ENCODE measurements around the gene FAU. TPM values are rescaled to one million over a fixed set of nuclear protein-coding genes. Genes with fewer than 3 reads are reported as not detected.

FAU gene
- total and polyA plus RNA-seq, 2 of the 13 experiments (the other 11 are each of a cell fraction or from before 2014, with no cell fraction given), result 374 to 869 TPM

DNA sequence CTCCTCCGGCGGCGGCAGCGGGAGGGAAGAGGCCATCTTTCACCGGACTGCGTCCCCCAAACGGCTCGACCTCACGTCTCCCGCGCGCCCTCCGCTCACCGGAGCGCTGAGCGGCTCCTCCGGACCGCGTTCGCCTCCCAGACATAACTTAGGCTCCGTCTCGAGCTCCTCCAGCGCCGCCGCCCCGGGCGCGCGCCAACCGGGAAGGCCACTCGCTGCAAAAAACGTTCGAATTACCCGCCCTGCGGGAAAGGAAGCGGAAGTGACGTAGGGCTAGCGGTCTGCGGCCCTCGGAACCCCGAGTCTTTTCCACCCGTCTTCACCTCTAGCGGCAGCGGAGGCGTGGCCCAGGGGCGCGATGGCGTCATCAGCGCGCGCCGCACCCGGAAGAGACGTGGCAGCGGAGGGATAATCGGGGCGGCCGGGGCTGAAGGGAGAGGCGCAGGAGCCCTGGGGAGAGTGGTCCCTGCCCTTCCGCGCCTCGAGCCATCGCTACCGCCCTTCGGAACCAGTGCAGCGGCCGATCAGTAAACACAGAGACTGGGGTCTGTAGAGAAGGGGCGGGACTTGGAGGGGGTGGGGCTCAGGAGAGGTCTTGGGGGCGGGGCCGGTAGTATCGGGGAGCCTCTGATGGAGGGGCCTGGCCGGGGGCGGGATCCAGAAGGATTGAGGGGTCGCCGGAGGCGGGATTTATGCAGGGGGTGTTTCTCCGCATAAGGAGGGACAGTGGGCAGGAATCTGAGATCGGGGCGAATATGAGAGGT, 37.9 kb downstream of the FAU start, which contains the start of the genes CDCA5 and ZFPL1 (continued):
- TF ChIP-seq ZNF841 (CRISPR knock-in tag; IDR thresholded peaks at IDR 0.05; ENCODE audit: borderline replicate concordance) (peak; percentile 52; the same call in 1 of the 2 replicates), ZNF225 (CRISPR knock-in tag; IDR thresholded peaks at IDR 0.05) (peak; percentile 58; the same call in 1 of the 2 replicates), GPN1 (CRISPR knock-in tag; IDR thresholded peaks at IDR 0.05; ENCODE audit: borderline replicate concordance) (0 out of 2 replicates have a peak, but pooled peaks have one; percentile 14), RORA (CRISPR knock-in tag; IDR thresholded peaks at IDR 0.05) (no peak), RBAK (CRISPR knock-in tag; IDR thresholded peaks at IDR 0.05) (no peak), ZBTB1 (CRISPR knock-in tag; IDR thresholded peaks at IDR 0.05; ENCODE audit: borderline replicate concordance) (no peak), ZNF12 (CRISPR knock-in tag; IDR thresholded peaks at IDR 0.05) (no peak), CENPT (CRISPR knock-in tag; IDR thresholded peaks at IDR 0.05; ENCODE audit: low read depth) (0 out of 2 replicates have a peak, but pooled peaks have one; percentile 38), MBNL3 (CRISPR knock-in tag; conservative IDR thresholded peaks at IDR 0.05) (no peak), ZNF510 (CRISPR knock-in tag; IDR thresholded peaks at IDR 0.05; ENCODE audit: low read depth) (0 out of 2 replicates have a peak, but pooled peaks have one; percentile 65), GZF1 (CRISPR knock-in tag; IDR thresholded peaks at IDR 0.05) (no peak), ZNF367 (CRISPR knock-in tag; IDR thresholded peaks at IDR 0.05; ENCODE audit: borderline replicate concordance) (no peak), ZNF251 (CRISPR knock-in tag; IDR thresholded peaks at IDR 0.05) (no peak), TCF7L2 (IDR thresholded peaks at IDR 0.05; ENCODE audit: low read depth, low read length) (no peak), ZNF839 (CRISPR knock-in tag; IDR thresholded peaks at IDR 0.05; ENCODE audit: borderline replicate concordance) (no peak; the same call in 1 of the 2 replicates), SUZ12 (IDR thresholded peaks at IDR 0.05; ENCODE audit: low read depth, low read length) (no peak)
- TF ChIP-seq, protein P1, sequence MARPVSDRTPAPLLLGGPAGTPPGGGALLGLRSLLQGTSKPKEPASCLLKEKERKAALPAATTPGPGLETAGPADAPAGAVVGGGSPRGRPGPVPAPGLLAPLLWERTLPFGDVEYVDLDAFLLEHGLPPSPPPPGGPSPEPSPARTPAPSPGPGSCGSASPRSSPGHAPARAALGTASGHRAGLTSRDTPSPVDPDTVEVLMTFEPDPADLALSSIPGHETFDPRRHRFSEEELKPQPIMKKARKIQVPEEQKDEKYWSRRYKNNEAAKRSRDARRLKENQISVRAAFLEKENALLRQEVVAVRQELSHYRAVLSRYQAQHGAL (CRISPR knock-in tag; IDR thresholded peaks at IDR 0.05; ENCODE audit: not compliant biosample characterization), result no peak
- TF ChIP-seq, protein P2, sequence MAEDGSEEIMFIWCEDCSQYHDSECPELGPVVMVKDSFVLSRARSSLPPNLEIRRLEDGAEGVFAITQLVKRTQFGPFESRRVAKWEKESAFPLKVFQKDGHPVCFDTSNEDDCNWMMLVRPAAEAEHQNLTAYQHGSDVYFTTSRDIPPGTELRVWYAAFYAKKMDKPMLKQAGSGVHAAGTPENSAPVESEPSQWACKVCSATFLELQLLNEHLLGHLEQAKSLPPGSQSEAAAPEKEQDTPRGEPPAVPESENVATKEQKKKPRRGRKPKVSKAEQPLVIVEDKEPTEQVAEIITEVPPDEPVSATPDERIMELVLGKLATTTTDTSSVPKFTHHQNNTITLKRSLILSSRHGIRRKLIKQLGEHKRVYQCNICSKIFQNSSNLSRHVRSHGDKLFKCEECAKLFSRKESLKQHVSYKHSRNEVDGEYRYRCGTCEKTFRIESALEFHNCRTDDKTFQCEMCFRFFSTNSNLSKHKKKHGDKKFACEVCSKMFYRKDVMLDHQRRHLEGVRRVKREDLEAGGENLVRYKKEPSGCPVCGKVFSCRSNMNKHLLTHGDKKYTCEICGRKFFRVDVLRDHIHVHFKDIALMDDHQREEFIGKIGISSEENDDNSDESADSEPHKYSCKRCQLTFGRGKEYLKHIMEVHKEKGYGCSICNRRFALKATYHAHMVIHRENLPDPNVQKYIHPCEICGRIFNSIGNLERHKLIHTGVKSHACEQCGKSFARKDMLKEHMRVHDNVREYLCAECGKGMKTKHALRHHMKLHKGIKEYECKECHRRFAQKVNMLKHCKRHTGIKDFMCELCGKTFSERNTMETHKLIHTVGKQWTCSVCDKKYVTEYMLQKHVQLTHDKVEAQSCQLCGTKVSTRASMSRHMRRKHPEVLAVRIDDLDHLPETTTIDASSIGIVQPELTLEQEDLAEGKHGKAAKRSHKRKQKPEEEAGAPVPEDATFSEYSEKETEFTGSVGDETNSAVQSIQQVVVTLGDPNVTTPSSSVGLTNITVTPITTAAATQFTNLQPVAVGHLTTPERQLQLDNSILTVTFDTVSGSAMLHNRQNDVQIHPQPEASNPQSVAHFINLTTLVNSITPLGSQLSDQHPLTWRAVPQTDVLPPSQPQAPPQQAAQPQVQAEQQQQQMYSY (CRISPR knock-in tag; IDR thresholded peaks at IDR 0.05), result 0 out of 2 replicates have a peak, but pooled peaks have one; percentile 5
- TF ChIP-seq, protein P3, sequence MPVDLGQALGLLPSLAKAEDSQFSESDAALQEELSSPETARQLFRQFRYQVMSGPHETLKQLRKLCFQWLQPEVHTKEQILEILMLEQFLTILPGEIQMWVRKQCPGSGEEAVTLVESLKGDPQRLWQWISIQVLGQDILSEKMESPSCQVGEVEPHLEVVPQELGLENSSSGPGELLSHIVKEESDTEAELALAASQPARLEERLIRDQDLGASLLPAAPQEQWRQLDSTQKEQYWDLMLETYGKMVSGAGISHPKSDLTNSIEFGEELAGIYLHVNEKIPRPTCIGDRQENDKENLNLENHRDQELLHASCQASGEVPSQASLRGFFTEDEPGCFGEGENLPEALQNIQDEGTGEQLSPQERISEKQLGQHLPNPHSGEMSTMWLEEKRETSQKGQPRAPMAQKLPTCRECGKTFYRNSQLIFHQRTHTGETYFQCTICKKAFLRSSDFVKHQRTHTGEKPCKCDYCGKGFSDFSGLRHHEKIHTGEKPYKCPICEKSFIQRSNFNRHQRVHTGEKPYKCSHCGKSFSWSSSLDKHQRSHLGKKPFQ (CRISPR knock-in tag; IDR thresholded peaks at IDR 0.05; ENCODE audit: insufficient replicate concordance), result no peak
- TF ChIP-seq, protein P4, sequence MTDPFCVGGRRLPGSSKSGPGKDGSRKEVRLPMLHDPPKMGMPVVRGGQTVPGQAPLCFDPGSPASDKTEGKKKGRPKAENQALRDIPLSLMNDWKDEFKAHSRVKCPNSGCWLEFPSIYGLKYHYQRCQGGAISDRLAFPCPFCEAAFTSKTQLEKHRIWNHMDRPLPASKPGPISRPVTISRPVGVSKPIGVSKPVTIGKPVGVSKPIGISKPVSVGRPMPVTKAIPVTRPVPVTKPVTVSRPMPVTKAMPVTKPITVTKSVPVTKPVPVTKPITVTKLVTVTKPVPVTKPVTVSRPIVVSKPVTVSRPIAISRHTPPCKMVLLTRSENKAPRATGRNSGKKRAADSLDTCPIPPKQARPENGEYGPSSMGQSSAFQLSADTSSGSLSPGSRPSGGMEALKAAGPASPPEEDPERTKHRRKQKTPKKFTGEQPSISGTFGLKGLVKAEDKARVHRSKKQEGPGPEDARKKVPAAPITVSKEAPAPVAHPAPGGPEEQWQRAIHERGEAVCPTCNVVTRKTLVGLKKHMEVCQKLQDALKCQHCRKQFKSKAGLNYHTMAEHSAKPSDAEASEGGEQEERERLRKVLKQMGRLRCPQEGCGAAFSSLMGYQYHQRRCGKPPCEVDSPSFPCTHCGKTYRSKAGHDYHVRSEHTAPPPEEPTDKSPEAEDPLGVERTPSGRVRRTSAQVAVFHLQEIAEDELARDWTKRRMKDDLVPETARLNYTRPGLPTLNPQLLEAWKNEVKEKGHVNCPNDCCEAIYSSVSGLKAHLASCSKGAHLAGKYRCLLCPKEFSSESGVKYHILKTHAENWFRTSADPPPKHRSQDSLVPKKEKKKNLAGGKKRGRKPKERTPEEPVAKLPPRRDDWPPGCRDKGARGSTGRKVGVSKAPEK (CRISPR knock-in tag; IDR thresholded peaks at IDR 0.05; ENCODE audit: borderline replicate concordance), result no peak

All from HepG2 (cell line).